Activated CD8-positive, alpha-beta T cell treated with anti-CD3 and anti-CD28 coated beads for 36 hours (primary cell): ENCODE measurements around the gene SNX21. TPM values are rescaled to one million over a fixed set of nuclear protein-coding genes. Genes with fewer than 3 reads are reported as not detected.
A peak's percentile ranks its signal among the peaks of the same experiment; 100 is the strongest.

Experiments
- ATAC-seq: fragments of 200-7000 bp; cut with Tn5 transposase; one replicate; pipeline ENCODE4 v1.10.0; 2021; ENCODE audit warnings: mild to moderate bottlenecking, moderate library complexity
- CTCF ChIA-PET: fragments of 350-600 bp; sonication (Branson Sonifier 250); formaldehyde crosslinking; loops from one replicate; lab custom pipeline; 2021; ENCODE audit warnings: antibody characterized with exemption; lab: Charles Lee
- POLR2A ChIA-PET: fragments of 350-600 bp; sonication (Branson Sonifier 250); formaldehyde crosslinking; loops from one replicate; lab custom pipeline; 2021; ENCODE audit warnings: antibody characterized with exemption; lab: Charles Lee
- DNase-seq: peaks from one replicate; pipeline ENCODE4 v3.0.0-alpha.2; 2020
- H3K27ac Mint-ChIP-seq: one replicate; pipeline ENCODE4 v1.8.0; 2021; ENCODE audit warnings: mild to moderate bottlenecking, mixed read lengths
- H3K27me3 Mint-ChIP-seq: one replicate; pipeline ENCODE4 v1.8.0; 2021; ENCODE audit warnings: mixed read lengths
- H3K36me3 Mint-ChIP-seq: one replicate; pipeline ENCODE4 v1.8.0; 2021; ENCODE audit warnings: low read depth, mixed read lengths
- H3K4me1 Mint-ChIP-seq: one replicate; pipeline ENCODE4 v1.8.0; 2021; ENCODE audit warnings: low read depth, mixed read lengths
- H3K4me3 Mint-ChIP-seq: one replicate; pipeline ENCODE4 v1.8.0; 2021; ENCODE audit warnings: mild to moderate bottlenecking, moderate library complexity, mixed read lengths
- H3K9me3 Mint-ChIP-seq: one replicate; pipeline ENCODE4 v1.8.0; 2021; ENCODE audit warnings: mixed read lengths
- intact Hi-C: fragments of 100-400 bp; cut with micrococcal nuclease; formaldehyde crosslinking; loops from one replicate; pipeline ENCODE4 v1.10.0; 2022
- total RNA-seq, 2 experiments: library from RNA; stranded (reverse); gene quantifications; one replicate each; pipeline ENCODE4 v1.2.3, GENCODE V29; 2021
- TF ChIP-seq, protein P1 (sequence below): fragments of 200-600 bp; IDR thresholded peaks from one replicate; pipeline ENCODE4 v1.8.0; 2022; ENCODE audit warnings: antibody characterized with exemption, mild to moderate bottlenecking

The SNX21 gene
- total RNA-seq, 2 experiments from 2014 or later = 1.4 to 1.7 TPM

DNA sequence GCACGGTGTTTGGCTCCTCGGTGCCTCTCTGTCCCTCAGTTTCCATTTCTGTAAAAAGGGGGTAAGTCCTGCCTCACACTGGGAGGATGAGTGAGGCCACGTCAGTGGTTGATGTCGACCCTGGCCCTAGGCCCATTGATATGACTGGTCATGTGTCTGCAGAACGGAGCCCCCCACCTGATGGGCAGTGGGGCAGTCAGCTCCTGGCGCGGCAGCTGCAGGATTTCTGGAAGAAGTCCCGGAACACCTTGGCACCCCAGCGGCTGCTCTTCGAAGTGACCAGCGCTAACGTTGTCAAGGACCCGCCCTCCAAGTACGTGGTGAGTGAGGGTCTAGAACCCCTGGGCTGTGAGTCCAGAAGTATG lies 1.2 kb downstream of the SNX21 start:
- H3K4me3 Mint-ChIP-seq = peak overlapping the region; percentile 57
- ATAC-seq = no peak
- no peak overlapping the region for H3K27ac Mint-ChIP-seq
- no peaks in the 10 kb centered on the region for H3K36me3 Mint-ChIP-seq
- peaks cover 10% of the 10 kb centered on the region for H3K4me1 Mint-ChIP-seq
- H3K27me3 Mint-ChIP-seq = no peaks in the 10 kb centered on the region
- H3K9me3 Mint-ChIP-seq = no peaks in the 10 kb centered on the region
- CTCF ChIA-PET = interaction anchor here (0.6 to 3.5 kb wide), 4 partner anchors 11 to 681 kb away, joined by 3 to 9 read pairs (median 5); no protein-coding TSS in a partner anchor
- intact Hi-C loops = no loop called here
- TF ChIP-seq, protein P1, sequence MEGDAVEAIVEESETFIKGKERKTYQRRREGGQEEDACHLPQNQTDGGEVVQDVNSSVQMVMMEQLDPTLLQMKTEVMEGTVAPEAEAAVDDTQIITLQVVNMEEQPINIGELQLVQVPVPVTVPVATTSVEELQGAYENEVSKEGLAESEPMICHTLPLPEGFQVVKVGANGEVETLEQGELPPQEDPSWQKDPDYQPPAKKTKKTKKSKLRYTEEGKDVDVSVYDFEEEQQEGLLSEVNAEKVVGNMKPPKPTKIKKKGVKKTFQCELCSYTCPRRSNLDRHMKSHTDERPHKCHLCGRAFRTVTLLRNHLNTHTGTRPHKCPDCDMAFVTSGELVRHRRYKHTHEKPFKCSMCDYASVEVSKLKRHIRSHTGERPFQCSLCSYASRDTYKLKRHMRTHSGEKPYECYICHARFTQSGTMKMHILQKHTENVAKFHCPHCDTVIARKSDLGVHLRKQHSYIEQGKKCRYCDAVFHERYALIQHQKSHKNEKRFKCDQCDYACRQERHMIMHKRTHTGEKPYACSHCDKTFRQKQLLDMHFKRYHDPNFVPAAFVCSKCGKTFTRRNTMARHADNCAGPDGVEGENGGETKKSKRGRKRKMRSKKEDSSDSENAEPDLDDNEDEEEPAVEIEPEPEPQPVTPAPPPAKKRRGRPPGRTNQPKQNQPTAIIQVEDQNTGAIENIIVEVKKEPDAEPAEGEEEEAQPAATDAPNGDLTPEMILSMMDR = no peak
- POLR2A ChIA-PET = interaction anchor here (0.8 to 1.1 kb wide), 3 partner anchors 22 to 49 kb away, joined by 4 to 5 read pairs (median 4); no protein-coding TSS in a partner anchor
- no peak for DNase-seq

DNA sequence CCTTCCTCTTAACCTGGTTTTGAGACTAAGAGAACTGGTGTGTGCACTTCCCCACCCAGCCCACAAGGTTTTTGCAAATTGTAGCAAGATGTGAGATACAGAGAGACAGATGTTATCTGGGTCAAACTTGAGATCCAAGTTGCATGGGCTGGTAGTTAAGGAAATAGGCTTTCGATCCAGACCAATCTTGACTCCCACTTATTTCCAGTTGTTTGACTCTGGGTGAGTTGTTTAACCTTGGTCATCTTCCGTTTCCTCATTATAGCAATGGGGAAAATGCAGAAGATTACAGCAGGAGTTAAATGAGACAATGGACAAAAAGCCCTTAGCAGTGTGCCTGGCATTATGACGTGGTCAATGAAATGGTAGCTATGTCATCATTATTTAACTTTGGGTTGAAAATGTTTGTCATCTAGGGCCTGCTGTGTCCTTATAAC lies 1.7 kb downstream of the SNX21 start:
- H3K36me3 Mint-ChIP-seq = no peaks in the 10 kb centered on the region
- no peak overlapping the region for H3K4me3 Mint-ChIP-seq
- DNase-seq = no peak
- intact Hi-C loops = no loop called here
- no peaks in the 10 kb centered on the region for H3K9me3 Mint-ChIP-seq
- ChIA-PET CTCF (interaction anchor here (3.5 kb wide), 1 partner anchor 36 kb away, joined by 9 read pairs; no protein-coding TSS in a partner anchor), POLR2A (no interaction called here)
- ATAC-seq = no peak
- peaks cover 10% of the 10 kb centered on the region for H3K4me1 Mint-ChIP-seq
- no peaks in the 10 kb centered on the region for H3K27me3 Mint-ChIP-seq
- TF ChIP-seq, protein P1 = no peak
- H3K27ac Mint-ChIP-seq = no peak overlapping the region

DNA sequence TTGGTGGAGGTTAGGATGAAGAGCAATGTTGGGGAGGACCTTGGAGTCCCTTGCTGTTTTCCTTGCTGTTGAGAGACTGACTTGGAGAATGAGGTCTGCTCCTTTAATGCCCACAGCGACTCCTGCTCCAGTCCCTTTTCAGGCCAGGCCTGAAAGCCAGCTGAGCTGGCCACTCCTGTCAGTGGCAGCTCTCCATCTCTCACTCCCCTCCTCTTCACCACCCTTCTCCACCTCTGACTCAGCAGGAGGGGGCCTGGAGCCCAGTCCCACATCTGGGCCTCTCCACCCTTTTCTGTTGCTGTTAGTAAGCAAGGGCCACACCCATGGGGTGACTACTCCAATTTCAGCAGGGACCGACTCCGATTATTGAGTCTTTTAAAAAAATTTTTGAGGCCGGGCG lies 2.2 kb downstream of the SNX21 start:
- Mint-ChIP-seq H3K36me3 (no peaks in the 10 kb centered on the region), H3K9me3 (no peaks in the 10 kb centered on the region), H3K27me3 (no peaks in the 10 kb centered on the region), H3K4me3 (no peak overlapping the region), H3K4me1 (peaks cover 10% of the 10 kb centered on the region), H3K27ac (no peak overlapping the region)
- TF ChIP-seq, protein P1 = no peak
- ChIA-PET POLR2A (no interaction called here), CTCF (interaction anchor here (1.3 to 3.5 kb wide), 2 partner anchors 12 to 37 kb away, joined by 3 to 9 read pairs; no protein-coding TSS in a partner anchor)
- intact Hi-C loops = no loop called here
- ATAC-seq = no peak
- no peak for DNase-seq

DNA sequence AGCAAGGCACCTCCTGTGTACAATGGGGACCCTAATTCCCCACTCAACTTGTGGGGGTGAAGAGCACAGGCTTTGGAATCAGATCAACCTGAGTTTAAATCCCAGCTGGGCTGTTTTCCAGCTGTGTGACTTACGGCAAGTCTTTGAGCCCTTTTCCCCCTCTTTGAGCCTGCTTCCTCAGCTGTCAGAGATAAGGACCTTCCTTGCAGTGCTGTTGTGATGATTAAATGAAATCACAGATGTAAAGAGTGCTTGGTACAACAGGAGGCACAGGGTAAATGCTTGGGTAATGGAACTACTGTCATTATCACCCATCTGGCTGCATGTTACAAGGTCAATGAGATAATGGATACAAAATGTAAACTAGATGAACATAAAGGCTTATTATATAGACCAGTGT lies 3.2 kb downstream of the SNX21 start:
- H3K9me3 Mint-ChIP-seq = no peaks in the 10 kb centered on the region
- intact Hi-C loops = no loop called here
- ChIA-PET POLR2A (interaction anchor here (1.2 kb wide), 1 partner anchor 13 kb away, joined by 3 read pairs; no protein-coding TSS in a partner anchor), CTCF (interaction anchor here (1.3 to 3.5 kb wide), 2 partner anchors 13 to 38 kb away, joined by 3 to 9 read pairs; no protein-coding TSS in a partner anchor)
- ATAC-seq = no peak
- H3K4me1 Mint-ChIP-seq = peaks cover 10% of the 10 kb centered on the region
- TF ChIP-seq, protein P1 = no peak
- H3K4me3 Mint-ChIP-seq = no peak overlapping the region
- H3K27ac Mint-ChIP-seq = no peak overlapping the region
- DNase-seq = no peak
- no peaks in the 10 kb centered on the region for H3K36me3 Mint-ChIP-seq
- no peaks in the 10 kb centered on the region for H3K27me3 Mint-ChIP-seq

DNA sequence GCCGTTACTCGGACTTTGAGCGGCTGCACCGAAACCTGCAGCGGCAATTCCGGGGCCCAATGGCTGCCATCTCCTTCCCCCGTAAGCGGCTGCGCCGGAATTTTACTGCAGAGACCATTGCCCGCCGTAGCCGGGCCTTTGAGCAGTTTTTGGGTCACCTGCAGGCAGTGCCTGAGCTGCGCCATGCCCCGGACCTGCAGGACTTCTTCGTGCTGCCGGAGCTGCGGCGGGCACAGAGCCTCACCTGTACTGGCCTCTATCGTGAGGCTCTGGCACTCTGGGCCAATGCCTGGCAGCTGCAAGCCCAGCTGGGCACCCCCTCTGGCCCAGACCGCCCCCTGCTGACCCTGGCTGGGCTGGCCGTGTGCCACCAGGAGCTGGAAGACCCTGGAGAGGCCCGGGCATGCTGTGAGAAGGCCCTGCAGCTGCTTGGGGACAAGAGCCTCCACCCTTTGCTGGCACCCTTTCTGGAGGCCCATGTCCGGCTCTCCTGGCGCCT lies 7.2 kb downstream of the SNX21 start:
- Mint-ChIP-seq H3K4me1 (no peaks in the 10 kb centered on the region), H3K4me3 (no peak overlapping the region), H3K36me3 (peaks cover 4% of the 10 kb centered on the region), H3K9me3 (no peaks in the 10 kb centered on the region), H3K27ac (no peak overlapping the region), H3K27me3 (no peaks in the 10 kb centered on the region)
- intact Hi-C loops = no loop called here
- ChIA-PET POLR2A (interaction anchor here (1.3 kb wide), 1 partner anchor 17 kb away, joined by 5 read pairs; no protein-coding TSS in a partner anchor), CTCF (interaction anchor here (2.1 kb wide), 1 partner anchor 16 kb away, joined by 9 read pairs; no protein-coding TSS in a partner anchor)
- no peak for ATAC-seq
- no peak for DNase-seq
- TF ChIP-seq, protein P1 = no peak
